GM18499 (cell line): ENCODE data around the gene ZNF775.

Experiments
- ATAC-seq: cut with Tn5 transposase; IDR thresholded peaks from one replicate; pipeline ENCODE4 v1.9.1; 2021; ENCODE audit warnings: moderate number of reproducible peaks; ENCODE audit not compliant: insufficient read depth, unreplicated experiment

Gene ZNF775

DNA sequence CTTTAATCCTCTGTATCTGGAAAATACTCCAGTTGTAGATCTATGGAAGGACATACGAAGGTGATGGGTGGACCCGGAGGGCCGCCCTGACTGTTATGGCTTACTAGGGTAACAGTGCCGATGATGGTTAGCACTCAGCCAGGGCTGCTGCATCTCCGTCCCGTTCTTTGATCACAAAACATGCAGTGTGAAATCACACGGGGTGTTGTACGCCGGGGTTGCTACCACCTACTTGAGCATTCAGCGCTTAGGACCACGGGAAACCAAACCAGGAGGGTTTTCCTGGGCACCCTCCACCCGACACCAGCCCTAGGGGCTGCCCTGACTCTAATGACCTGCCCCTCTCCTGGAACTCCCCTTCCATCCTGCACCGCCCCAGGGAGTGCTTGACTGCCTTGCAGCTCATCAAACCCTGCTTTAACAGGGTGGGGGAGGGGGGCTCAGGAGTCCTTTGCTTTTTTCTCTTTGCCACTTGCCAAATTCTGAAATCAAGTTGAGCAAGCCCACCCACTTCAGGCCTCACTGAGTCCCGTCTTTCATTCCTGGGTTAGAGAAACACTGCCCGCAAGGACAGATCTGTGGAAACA, 20.4 kb downstream of the ZNF775 start:
- ATAC-seq: no peak

DNA sequence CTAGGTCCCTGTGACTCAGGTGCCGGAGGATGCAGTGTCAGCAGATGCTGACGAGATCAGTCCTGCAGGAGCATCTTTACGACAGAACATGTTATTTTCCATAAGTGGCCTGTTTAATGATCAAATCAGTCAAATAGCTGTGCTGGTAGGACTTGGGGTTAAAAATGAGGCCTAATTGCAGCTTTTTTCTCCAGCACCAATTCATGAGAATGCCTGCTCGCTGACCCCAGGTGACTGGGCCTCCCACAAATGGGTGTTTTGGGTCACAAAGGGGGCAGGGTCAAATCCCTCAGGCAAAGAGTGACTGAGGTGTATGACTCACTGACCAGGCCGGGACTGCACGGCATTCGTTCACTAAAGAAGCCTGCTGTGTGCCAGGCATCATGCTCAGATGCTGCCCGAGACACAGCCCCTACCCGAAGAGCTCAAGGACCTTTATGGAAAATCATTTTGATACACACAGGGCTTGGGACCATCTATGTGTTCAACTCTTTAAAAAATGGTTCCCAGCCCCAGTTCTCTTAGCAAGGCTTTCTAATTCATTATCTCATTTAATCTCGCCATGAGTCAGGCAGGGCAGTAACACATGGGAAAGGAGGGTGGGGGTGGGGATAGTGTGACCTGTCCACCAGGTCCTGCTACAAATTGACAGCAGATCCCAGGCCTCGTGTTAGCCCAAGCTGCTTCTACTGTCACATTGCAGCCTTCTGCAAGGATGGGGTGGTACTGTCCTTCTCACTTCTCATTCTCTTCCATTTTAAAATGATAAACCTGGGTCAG, 21.1 kb downstream of the ZNF775 start:
- no peak for ATAC-seq

DNA sequence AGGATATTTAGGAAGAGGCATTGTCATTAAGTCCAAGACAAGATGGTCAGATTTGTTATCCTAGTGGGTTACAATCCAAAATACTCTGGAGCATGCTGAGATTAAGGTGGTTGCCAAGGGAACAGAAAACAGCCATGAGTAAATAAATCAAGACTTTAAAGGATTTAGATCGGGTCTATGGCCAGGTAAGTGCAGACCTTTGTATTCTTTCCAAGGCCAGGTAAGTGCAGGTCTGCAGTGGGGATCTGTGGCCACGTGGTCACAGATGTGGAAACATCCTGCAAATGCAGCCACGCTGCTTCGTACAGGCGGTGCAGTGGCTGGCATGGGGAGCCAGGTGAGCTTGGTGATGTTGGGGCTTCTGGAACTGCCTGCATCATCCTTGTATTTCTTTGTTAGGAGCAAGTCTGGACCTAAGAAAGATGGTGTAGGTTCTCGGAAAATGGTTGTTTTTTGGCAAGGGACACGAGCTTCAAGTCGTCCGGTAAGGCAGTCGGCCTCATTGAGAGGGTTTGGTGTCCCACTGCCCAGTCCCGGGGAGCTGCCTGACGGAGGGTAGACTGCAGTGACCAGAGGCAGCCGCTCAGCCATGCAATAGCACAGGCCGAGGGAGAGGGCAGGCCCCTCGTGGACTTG, 21.8 kb downstream of the ZNF775 start:
- ATAC-seq: no peak

DNA sequence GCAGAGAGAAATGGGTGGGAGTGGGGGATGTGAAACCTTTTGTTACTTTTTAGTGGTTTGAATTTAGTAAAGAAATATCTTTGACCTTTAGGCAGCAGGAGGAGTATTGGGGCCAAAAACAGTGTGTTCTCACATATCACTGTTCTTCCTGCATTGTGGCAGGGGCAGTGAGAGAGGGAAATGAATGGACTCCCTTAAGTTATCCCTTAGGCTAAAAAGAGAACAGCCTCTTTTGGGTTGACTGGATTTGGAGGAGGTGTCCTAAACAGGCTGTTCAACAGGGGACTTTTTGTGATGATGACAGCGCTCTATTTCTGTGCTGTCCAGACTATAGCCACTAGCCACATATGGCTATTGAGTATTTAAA, 22.3 kb downstream of the ZNF775 start:
- no peak for ATAC-seq

GRCh38 chr7:150401861-150402631, 22.9 kb downstream of the ZNF775 start:
- ATAC-seq: no peak

- no peak for ATAC-seq
Observed at GRCh38 chr7:150402671-150403321, 23.7 kb downstream of the ZNF775 start.

DNA sequence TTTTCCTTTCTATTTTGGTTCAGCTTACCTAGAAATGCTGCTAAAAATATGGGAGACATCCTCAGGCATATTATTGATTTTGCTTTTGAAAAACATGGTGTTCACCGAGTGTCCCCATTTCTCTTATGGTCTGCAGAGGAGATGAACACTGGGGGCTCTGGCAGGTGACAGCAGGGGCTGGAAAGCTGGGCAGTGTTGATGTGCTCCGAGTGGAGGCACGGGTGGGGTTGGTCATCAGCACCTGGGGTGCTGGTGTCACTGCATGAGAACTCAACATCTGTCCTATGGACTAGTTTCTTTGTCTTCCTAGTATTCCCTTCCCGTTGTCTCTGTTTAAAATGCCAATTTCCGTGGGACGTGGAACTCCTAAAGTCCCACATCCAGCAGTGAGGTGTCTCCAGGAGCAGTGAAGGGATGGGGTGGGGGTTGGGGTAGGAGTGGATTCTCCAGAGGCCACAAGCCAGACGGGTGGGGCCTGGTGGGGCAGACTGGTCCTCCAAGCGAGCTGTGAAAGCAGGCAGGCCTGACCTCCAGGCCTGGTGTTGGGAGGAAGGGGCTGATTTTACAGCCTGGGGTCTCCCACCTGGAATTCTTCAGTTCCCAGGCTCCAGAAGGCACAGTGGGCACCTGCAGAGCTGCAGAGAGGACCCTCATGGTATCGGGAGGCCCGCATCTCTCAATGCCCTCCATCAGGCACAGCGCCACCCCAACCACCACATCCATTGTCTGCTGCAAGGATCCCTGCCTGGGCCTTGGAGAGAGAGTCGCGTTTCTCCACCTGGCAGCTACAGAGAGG, 24.4 kb downstream of the ZNF775 start:
- ATAC-seq: no peak

- no peak for ATAC-seq
Observed at GRCh38 chr7:150404172-150404804, 25.2 kb downstream of the ZNF775 start.

GRCh38 chr7:150404805-150405583, 25.9 kb downstream of the ZNF775 start:
- ATAC-seq: no peak

- ATAC-seq: no peak
Observed at GRCh38 chr7:150405584-150406311, 26.6 kb downstream of the ZNF775 start.

- ATAC-seq: no peak
Observed at GRCh38 chr7:150406312-150406566, 27.1 kb downstream of the ZNF775 start.

DNA sequence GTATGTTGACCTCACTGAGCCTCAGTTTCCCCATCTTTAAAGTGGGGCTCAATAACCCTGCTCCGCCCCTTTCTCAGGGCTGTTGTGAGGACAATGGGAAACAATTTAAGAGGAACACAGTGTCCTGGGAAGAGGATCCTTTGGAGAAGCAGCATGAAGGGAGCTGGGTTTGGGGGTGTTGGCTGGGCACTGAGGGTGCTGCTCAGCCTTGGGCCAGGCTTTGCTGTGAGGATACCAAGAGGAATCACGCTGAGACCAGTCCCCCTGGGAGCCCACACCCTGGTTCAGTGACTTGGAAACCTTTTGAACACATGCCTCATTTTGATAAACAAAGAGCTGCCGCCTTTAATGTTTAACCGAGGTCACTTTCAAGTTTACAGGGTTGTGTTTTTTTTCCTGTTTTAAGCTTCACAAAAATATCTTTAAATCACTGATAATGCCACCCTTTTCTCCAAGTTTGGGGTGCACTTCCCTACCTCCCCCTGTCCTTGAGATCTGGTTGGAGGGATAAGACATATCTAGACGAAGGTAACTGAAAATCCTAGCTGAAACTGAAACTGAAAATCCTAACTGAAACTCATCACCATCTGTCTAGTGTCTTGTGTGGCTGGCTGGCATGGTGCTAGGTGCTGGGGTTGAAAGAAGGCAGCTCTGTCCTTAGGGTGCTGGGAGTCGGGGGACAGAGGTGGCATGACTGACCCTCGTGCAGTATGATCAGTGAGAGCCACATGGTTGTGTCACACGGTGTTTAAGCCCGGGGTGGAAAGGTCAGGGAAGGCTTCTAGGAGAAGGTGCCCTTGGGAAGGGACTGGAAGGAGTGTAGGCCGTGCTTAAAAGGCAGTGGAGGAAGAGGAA, 27.7 kb downstream of the ZNF775 start:
- peak; percentile 39 for ATAC-seq

- no peak for ATAC-seq
Observed at GRCh38 chr7:150407588-150408392, 28.7 kb downstream of the ZNF775 start.

DNA sequence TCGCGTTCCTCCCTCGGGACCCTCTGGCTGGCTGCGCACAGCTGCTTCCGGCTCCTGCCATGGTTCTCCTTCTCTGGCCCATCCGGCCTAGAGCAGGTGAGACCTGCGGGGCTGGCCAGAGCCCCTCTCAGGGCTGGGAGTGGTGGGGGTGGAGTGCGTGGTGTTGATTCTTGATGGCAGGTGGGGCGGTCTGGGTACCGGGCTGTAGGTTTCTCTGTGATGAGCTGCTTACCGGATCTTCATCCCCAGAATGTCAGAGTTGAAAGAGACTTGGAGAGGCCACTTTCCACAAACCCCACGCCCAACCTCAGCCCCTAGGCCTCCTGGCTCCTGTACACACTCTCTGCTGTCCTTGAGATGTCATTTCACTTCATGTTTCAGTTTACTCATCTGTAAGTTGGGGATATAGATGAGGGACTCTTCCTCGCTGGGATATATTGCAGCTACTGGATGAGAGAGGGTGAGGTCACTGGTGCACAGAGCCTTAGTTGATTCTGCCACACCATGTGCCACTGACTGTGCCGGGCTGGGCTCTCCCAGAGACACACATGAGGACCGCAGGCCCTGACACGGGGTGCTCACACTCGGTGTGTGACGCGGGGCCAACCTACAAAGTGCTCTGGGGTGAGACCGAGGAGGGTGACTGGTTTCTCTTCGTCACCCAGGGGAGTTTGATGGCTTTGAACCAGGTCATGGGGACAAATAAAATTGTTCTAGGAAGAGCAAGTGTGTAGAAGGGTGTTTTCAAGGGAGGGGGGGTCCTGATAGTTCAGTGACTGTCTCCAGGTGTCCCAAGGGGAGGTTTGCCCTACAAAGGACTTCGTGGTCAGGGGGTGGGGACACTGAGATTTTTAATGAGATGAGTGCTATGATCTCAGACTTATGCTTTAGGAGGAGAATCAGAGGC, 29.5 kb downstream of the ZNF775 start:
- ATAC-seq: no peak

- no peak for ATAC-seq
Observed at GRCh38 chr7:150409300-150410030, 30.3 kb downstream of the ZNF775 start.
